Measurements from ENCODE around the gene AGTR2.
"Not testable (repeated sequence)": the region's sequence is repeated elsewhere in the genome, so short reads cannot be mapped to it uniquely, and the experiment has no call there.

Gene AGTR2

GRCh38 chrX:116198810-116199209 is 28.3 kb downstream of the AGTR2 start:
- TF ChIP-seq EZH2 (IDR thresholded peaks at IDR 0.05) (no peak), FOXP2 (optimal IDR thresholded peaks at IDR 0.05; ENCODE audit: control extremely low read depth, extremely low read length, insufficient read depth) (no peak), POLR2AphosphoS5 (IDR thresholded peaks at IDR 0.05; ENCODE audit: borderline replicate concordance, low read depth, low read length) (no peak)
- DNase-seq (ENCODE audit: low read depth, low spot score): no peak
- no peak overlapping the region for H3K9ac ChIP-seq (ENCODE audit: insufficient read length)
- no peaks in the 10 kb centered on the region for H3K9me3 ChIP-seq (ENCODE audit: low read depth, low read length)
- no peaks in the 10 kb centered on the region for H3K36me3 ChIP-seq (ENCODE audit: insufficient read depth, low read length)
- no peak overlapping the region for H3K27ac ChIP-seq
- H3K4me3 ChIP-seq: no peak overlapping the region

GRCh38 chrX:116204932-116205331 is 34.4 kb downstream of the AGTR2 start:
- no peak overlapping the region for H3K9ac ChIP-seq (ENCODE audit: insufficient read length)
- DNase-seq (ENCODE audit: low read depth, low spot score): peak; percentile 1
- no peak for TF ChIP-seq POLR2AphosphoS5 (IDR thresholded peaks at IDR 0.05; ENCODE audit: borderline replicate concordance, low read depth, low read length)
- TF ChIP-seq EZH2 (IDR thresholded peaks at IDR 0.05): no peak
- no peak for TF ChIP-seq FOXP2 (optimal IDR thresholded peaks at IDR 0.05; ENCODE audit: control extremely low read depth, extremely low read length, insufficient read depth)
- H3K4me3 ChIP-seq: no peak overlapping the region
- H3K27ac ChIP-seq: no peak overlapping the region
- H3K9me3 ChIP-seq (ENCODE audit: low read depth, low read length): no peaks in the 10 kb centered on the region
- H3K36me3 ChIP-seq (ENCODE audit: insufficient read depth, low read length): no peaks in the 10 kb centered on the region

- H3K4me3 ChIP-seq: no peak overlapping the region
- no peaks in the 10 kb centered on the region for H3K9me3 ChIP-seq (ENCODE audit: low read depth, low read length)
- H3K27ac ChIP-seq: no peak overlapping the region
- TF ChIP-seq EZH2 (IDR thresholded peaks at IDR 0.05) (no peak), POLR2AphosphoS5 (IDR thresholded peaks at IDR 0.05; ENCODE audit: borderline replicate concordance, low read depth, low read length) (no peak), FOXP2 (optimal IDR thresholded peaks at IDR 0.05; ENCODE audit: control extremely low read depth, extremely low read length, insufficient read depth) (no peak)
- no peaks in the 10 kb centered on the region for H3K36me3 ChIP-seq (ENCODE audit: insufficient read depth, low read length)
- H3K9ac ChIP-seq (ENCODE audit: insufficient read length): no peak overlapping the region
- DNase-seq (ENCODE audit: low read depth, low spot score): no peak
These were observed 42.7 kb downstream of the AGTR2 start for GRCh38 chrX:116213262-116213661.

- H3K36me3 ChIP-seq (ENCODE audit: insufficient read depth, low read length); H3K9ac ChIP-seq (ENCODE audit: insufficient read length); H3K27ac ChIP-seq; DNase-seq (ENCODE audit: low read depth, low spot score); H3K9me3 ChIP-seq (ENCODE audit: low read depth, low read length); H3K4me3 ChIP-seq: not testable (repeated sequence)
These were observed 46.5 kb downstream of the AGTR2 start for GRCh38 chrX:116217080-116217479.

All from SK-N-MC (cell line).